RPMI7951 (cell line): ENCODE results near the gene SLC29A3. TPM values are rescaled to one million over a fixed set of nuclear protein-coding genes. Genes with fewer than 3 reads are reported as not detected.

Experiments
- DNase-seq: peaks from one replicate; pipeline ENCODE4 v3.0.0-alpha.2; 2012; ENCODE audit warnings: low read depth
- total RNA-seq: library from RNA; depleted of rRNA; stranded (reverse); fragments of >200 nt; shearing (Covaris generic); gene quantifications from 2 replicates; pipeline ENCODE4 v1.2.3, GENCODE V29; 2014

Gene SLC29A3
- total RNA-seq, 1 experiment from 2014 or later, result 1.2 TPM

DNA sequence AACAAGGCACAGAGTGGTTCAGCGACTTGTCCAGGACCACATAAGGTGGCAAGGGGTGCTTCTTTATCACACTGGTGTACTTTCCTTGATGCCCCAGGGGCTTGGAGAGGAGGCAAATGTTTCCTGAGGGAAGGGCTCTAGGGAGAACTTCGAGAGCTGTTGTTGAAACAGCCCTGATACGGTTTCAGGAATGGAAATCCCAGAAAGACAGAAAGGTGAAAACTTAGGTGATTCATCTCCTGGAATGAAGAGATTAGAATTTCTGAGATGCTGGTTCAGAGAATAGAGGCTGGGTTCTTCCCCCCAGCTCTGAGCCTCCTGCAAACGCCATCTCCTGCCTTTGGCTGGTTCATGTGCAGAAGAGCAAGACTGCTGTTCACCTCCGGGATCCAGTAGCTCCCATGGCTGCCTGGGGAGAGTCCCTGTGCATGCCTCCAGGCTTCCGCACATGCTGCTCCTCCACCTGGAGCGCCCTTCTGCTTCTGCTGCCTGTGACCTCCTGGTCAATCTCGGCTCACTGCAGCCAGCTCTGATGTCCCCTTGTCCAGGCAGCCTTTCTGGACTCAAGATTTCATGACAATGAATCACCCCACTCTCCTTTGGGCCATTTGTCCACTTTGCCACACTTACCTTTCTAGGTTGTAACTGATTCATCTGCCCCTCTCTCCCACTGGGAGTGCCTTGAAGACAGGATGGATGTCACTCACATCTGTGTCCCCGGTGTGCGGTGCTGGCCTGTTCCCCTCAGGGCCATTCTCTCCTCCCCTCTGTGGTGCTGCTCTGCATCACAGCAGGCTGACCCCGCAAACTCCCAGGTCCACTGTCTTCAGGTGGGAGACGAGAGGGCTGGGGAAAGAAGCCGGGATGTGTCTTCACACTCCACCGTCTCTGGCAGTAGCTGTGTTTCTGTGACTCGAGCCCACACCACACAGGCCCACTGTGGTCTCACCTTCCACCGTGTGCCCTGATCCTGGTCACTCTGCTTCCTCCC, 74.0 kb downstream of the SLC29A3 start:
- no peak for DNase-seq

DNA sequence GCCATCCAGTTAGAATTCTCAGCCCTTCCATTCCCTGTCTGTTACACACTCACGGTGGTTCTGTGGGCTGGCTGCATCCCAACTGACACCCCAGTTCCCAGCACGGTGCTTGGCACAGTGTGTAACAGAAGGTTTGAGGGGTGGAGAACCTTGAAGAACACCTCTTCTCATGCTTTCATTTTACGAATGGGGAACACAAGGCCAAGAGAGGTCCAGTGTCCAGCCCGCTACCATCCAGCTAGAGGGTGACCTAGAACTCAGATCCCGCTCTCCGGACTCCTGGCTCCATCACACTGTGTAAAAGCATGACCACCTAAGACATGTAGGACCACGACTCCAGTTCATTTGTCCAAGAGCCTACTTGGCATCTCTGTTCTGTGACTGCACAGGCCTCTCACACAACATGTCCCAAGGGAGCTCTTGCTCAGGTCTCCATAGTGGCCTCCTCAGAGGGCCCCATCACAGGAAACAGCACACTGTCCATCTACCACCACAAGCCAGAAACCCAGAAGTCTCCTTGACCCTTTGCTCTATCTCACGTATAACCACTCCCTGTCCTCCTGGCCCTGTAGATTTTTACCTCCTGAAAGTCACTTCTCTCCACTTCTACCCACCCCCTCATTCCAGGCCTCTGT, 74.9 kb downstream of the SLC29A3 start:
- DNase-seq, result no peak

DNA sequence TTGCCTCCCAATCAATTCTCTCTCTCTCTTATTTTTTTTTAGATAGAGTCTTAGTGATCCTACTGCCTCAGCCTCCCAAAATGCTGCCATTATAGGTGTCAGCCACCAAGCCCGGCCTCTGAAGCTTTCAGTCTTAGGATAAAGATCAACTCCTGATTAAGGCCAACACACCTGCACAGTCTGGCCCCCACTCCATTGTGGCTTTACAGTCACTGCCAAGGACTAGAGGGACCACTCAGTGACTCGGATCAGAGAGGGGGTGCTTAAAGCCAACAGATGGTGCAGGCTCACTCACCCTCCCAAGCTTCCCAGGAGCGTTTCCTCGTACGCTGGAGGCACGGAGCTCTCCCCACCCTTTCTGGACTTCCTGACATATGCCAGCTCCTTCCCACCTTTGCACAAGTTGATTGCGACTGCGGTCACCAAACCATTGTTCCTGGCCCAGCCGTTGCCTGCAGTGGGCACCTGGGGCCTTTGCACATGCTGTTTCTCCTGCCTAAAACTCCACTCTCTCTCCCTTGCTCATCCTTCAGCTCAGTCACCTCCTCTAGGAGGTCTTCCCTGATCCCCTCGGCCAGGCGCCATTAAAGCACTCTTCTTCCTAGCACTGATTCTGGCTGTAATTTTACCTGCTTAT, 76.0 kb downstream of the SLC29A3 start:
- no peak for DNase-seq

GRCh38 chr10:71395621-71396020, 76.6 kb downstream of the SLC29A3 start:
- no peak for DNase-seq

DNA sequence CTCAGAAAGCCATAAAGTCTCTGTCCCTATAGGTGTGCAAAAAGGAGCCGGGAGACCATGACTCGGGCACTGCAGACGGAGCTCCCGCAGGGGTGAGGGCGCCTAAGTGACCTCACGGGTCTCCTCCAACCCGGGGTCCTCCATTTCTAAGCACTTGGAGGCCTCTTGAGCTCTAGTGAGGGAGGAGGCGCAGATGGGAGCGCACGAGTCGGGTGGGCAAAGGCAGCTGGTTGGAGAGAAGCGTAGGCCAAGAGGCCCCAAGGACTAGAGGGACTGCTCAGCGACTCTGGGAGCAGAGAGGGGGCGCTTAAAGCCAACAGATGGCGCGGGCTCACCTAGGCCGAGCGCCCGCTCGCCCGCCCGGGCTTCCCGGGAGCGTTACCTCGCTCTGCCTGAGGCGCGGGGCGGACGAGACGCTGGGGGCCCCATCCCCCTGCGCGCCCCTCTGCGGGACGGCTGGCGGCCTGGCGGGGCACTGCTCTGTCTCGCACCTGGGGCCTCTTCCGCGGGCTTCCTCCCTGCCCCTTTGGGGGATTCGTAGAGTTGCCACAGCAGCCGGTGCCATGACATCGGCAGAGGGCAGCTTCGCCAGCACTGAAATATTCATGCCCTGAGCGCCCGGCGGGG, 77.1 kb downstream of the SLC29A3 start:
- no peak for DNase-seq

- no peak for DNase-seq
These were observed 77.7 kb downstream of the SLC29A3 start, which contains the start of gene CDH23 for GRCh38 chr10:71396711-71397295. Gene CDH23, plus strand, starts transcription at chr10:71396920. Its CDS starts 42,912 bp downstream, at chr10:71439832.

DNA sequence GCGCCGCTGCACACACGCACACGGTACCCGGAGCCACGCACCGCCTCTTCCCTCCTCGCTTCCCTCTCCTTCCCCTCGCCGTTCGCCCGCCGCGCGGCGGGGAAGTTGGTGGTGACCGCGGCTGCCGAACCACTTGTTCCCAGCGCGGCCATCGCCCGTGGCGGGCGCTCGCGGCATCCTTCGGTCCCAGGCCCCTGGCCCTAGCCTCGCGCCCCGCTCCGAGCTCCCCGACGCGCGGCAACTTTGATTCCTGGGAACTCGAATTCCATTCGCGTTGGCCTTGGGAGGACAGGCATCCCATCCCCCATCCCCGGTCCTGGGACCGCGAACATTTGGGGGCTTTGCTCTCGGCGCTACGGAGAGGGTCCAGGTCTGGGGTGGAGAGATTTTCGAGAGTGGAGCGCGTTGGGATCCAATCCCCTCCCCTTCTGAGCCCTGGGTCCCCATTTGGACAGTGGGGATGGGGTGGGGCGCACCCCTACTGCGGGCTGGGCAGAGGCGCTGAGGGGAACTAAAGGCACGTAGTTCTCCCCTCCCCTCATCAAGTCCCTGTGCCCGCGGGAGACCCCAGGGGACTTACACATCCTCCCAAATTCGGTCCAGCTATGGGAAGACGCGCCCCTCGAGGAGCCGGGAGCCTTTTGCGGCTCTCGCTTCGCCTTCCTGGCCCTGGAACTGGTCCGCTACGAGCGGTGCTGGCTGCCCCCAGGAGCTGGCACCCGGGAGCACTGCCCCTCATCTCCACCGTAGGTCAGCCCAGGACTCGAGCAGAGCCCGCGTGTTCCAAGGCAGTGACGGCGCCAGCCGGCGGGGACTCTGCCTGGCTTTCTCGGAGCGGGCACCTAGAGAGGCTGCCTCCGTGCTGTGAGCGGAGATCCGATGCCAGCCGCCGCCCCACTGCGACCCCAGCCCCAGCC, 78.5 kb downstream of the SLC29A3 start:
- no peak for DNase-seq

- DNase-seq, result no peak
These were observed 79.9 kb downstream of the SLC29A3 start for GRCh38 chr10:71398976-71399375.

DNA sequence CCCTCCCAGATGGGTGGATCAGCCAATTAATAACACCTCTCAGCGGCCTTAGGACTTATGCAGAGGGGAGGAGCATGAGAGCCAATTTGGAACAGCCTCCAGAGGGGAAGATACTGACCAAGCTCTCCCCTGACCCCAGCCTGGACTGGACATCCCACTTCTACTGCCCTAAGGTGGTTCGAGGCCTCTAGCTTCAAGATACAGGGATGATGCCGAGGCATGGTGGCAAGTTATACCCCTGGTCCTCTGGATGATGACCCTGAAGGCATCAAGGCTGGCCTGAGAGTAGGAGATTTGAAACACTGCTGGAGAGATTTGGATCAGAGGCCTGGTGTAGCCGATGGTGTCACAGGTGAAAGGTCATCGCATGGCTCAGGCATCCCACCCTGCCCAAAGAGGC, 80.9 kb downstream of the SLC29A3 start:
- DNase-seq, result no peak

GRCh38 chr10:71401056-71401455, 82.0 kb downstream of the SLC29A3 start:
- DNase-seq, result no peak

DNA sequence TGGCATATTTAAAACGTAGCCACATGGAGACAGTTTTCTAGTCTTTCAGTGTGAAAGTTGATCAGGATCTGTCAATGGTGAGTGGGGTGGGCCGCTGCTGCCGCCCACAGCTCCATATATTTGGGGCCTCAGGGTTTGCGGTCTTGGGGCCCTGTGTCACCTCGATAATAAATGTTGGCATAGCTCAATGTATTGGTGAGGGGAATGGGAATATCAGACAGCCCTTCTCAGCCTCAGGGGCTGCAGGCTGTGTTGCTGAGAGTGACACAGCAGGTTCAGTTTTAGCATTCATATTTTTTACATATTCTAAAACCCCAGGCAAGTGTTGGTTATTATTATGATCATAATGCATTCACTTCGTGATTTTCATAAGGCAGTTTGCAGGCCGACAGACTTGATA, 82.9 kb downstream of the SLC29A3 start:
- DNase-seq, result no peak

DNA sequence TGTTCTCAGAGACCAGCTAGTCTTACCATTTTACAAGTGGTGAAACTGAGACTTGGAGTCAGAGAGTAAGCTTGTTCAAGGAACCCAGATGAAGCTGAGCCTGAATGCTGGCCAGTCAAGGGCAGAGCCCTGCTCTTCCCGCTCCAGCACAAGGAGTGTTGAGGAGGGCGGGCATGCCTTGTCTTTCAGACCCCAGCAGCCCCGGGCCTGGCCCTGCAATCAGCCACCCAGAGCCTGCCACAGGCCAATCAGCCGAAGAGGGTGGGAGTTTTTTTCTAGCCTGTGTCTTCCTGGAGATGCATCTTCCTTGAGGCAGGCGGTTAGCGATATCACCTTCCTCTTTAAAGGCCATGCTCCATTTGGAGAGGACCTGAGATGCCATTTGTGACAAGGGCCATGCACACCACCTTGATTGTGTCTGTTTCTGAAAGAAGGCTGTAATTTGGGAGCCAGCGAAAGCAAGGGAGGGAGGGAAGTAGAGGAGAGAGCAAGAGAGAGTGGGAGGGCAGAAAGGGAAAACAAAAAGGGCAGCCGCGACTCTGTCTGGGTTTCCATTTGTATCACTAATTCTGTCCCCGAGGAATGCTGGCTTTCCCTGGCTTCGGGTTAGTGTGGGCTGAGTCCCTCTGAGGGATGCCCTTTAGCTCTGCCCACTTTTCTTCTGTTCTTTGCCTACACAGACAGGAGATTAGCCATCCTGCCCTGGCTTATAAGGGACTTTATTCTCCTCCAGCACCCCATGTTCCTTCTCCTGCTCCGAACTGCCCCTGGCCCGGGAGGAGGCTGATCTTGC, 85.6 kb downstream of the SLC29A3 start:
- no peak for DNase-seq

GRCh38 chr10:71406878-71407277, 87.8 kb downstream of the SLC29A3 start:
- no peak for DNase-seq

GRCh38 chr10:71408436-71409225, 89.6 kb downstream of the SLC29A3 start:
- no peak for DNase-seq

DNA sequence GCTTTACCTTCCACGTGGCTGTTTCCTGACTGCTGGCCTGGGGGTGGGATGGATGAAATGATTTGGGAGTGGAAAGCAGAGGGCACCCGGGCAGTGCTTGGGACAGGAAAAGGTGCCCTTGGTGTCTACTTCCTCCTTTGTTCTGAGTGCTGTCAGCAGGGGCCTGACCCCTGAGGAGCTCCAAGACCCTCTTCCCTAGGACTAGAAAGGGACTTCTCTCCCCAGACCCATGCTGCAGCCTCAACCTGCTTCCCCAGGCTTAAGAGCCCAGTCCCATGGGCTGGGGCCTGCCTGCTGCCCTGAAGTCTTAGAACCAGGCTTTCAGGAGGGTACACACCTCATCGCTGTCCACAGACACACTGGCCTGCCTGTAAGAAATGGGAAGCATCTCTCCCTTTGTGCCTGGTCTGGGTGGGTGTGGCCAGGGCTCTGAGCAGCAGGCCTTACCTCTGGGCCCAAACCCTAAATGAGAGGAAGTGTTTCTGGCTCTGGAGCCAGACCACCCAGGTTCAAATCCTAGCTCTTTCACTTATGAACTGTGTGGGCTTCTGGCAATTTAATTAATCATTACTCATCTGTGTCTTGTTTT, 90.6 kb downstream of the SLC29A3 start:
- DNase-seq, result no peak
